Measurements from ENCODE around the gene MYOF. TPM values are rescaled to one million over a fixed set of nuclear protein-coding genes. Genes with fewer than 3 reads are reported as not detected.

The MYOF gene
- total RNA-seq, 4 donors from 2014 or later = 4.1 to 10.3 (median 6.3) TPM

DNA sequence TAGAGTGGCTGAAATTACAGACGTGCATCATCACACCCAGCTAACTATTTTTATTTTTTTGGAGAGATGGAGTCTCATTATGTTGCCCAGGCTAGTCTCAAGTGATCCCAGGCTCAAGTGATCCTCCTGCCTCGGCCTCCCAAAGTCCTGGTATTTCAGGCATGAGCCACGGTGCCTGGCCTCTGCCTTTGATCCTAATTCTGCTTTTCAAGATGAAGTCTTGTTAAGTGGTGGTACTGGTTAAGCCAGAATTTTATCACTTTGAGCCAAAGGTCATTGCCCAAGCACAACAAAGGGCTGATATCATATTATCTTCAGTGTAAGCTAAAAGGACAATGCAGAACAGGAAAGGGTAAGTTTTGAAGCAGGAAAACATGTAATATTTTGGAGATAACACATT is 64.2 kb downstream of the MYOF start:
- DNase-seq (no peak), ATAC-seq (no peak)
- Histone ChIP-seq H3K27me3 (no peaks in the 10 kb centered on the region), H3K4me3 (no peak overlapping the region), H3K4me1 (peaks cover 11 to 36% of the 10 kb centered on the region in 2 donors), H3K27ac (peak overlapping the region in 1 of 4 donors; percentile 54), H3K36me3 (no peaks in the 10 kb centered on the region), H3K9me3 (no peaks in the 10 kb centered on the region)
- intact Hi-C loops (cut with DNase I; ENCODE audit: low total_unique reads) (no loop called here), in situ Hi-C loops (cut with MboI; ENCODE audit: low sequenced_read_pairs in 4 of 4) (no loop called here)
- no peak for TF ChIP-seq POLR2A (IDR thresholded peaks at IDR 0.05)
- TF ChIP-seq, protein P1, sequence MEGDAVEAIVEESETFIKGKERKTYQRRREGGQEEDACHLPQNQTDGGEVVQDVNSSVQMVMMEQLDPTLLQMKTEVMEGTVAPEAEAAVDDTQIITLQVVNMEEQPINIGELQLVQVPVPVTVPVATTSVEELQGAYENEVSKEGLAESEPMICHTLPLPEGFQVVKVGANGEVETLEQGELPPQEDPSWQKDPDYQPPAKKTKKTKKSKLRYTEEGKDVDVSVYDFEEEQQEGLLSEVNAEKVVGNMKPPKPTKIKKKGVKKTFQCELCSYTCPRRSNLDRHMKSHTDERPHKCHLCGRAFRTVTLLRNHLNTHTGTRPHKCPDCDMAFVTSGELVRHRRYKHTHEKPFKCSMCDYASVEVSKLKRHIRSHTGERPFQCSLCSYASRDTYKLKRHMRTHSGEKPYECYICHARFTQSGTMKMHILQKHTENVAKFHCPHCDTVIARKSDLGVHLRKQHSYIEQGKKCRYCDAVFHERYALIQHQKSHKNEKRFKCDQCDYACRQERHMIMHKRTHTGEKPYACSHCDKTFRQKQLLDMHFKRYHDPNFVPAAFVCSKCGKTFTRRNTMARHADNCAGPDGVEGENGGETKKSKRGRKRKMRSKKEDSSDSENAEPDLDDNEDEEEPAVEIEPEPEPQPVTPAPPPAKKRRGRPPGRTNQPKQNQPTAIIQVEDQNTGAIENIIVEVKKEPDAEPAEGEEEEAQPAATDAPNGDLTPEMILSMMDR (IDR thresholded peaks at IDR 0.05 in 4 of 5, conservative IDR thresholded peaks at IDR 0.05 in 1 of 5) = no peak

DNA sequence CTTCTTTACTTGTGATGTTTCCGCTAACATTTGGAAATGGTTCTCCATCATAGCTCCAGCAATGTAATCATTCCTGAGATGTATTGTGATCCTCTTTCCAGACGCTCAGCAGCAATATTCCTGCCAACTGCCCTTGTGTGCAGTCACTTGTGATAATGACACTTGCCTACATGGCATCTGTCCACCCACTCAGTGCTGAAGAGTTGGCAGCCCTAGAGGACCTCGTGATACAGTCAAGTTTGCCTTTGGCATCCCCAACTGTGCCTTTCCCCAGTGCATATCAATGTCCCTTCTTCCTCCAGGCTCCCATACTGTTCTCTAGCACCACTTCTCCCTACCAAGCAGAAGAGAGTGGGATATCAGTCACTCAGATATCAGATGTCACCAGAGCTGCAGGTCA is 64.9 kb downstream of the MYOF start:
- no peaks in the 10 kb centered on the region for H3K9me3 ChIP-seq
- peak; percentile 79 to 81 for ATAC-seq
- H3K27me3 ChIP-seq = no peaks in the 10 kb centered on the region
- TF ChIP-seq, protein P1 (IDR thresholded peaks at IDR 0.05 in 4 of 5, conservative IDR thresholded peaks at IDR 0.05 in 1 of 5) = no peak
- no peak for TF ChIP-seq POLR2A (IDR thresholded peaks at IDR 0.05)
- peaks cover 11 to 36% of the 10 kb centered on the region in 2 donors for H3K4me1 ChIP-seq
- no peaks in the 10 kb centered on the region for H3K36me3 ChIP-seq
- in situ Hi-C loops (cut with MboI; ENCODE audit: low sequenced_read_pairs in 4 of 4) = no loop called here
- H3K27ac ChIP-seq = peak overlapping the region in 1 of 4 donors; percentile 54
- no peak overlapping the region for H3K4me3 ChIP-seq
- intact Hi-C loops (cut with DNase I; ENCODE audit: low total_unique reads) = no loop called here
- DNase-seq = peak; percentile 38 to 57

DNA sequence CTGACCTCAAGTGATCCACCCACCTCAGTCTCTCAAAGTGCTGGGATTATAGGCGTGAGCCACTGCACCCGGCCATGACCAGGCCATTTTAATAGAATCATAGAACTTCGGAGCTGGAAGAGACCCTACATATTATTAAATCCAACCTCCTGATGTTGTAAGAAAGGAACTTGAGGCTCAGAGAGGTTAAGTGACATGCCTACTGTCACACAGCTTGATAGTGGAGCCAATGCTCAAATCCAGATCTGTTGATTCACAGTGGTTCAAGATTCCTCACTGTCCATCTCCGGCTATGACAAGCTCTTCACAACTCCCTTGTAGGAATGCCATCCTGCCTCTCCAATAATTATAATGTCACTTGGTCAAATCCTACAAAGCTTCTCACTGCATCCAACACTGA is 65.3 kb downstream of the MYOF start:
- Histone ChIP-seq H3K36me3 (no peaks in the 10 kb centered on the region), H3K27me3 (no peaks in the 10 kb centered on the region), H3K9me3 (no peaks in the 10 kb centered on the region), H3K4me3 (no peak overlapping the region), H3K27ac (no peak overlapping the region), H3K4me1 (peaks cover 11 to 32% of the 10 kb centered on the region in 2 donors)
- DNase-seq (no peak), ATAC-seq (no peak)
- in situ Hi-C loops (cut with MboI; ENCODE audit: low sequenced_read_pairs in 4 of 4) (no loop called here), intact Hi-C loops (cut with DNase I; ENCODE audit: low total_unique reads) (no loop called here)
- TF ChIP-seq, protein P1 (IDR thresholded peaks at IDR 0.05 in 4 of 5, conservative IDR thresholded peaks at IDR 0.05 in 1 of 5) = no peak
- no peak for TF ChIP-seq POLR2A (IDR thresholded peaks at IDR 0.05)

DNA sequence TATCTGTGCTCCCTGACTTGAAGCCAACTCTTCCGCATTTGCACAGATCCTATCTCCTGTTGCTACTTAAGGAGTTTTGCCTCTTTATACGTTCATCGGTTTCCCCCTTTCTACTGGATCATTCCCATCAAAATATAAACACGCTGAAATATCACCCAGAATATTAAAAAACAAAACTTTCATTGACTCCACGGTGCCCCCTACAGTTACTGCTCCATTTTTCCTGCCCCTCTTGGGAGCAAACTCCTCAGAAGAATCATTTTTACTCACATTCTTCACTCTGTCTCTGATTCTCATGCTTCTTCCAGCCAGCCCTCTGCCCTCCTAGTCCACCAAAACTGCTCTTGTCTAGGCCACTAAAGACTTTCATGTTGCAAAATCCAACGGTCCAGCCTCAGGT is 66.4 kb downstream of the MYOF start:
- no peaks in the 10 kb centered on the region for H3K36me3 ChIP-seq
- DNase-seq (no peak), ATAC-seq (no peak)
- intact Hi-C loops (cut with DNase I; ENCODE audit: low total_unique reads) (no loop called here), in situ Hi-C loops (cut with MboI; ENCODE audit: low sequenced_read_pairs in 4 of 4) (no loop called here)
- H3K4me1 ChIP-seq = peaks cover 11 to 29% of the 10 kb centered on the region in 2 donors
- H3K27ac ChIP-seq = no peak overlapping the region
- no peaks in the 10 kb centered on the region for H3K9me3 ChIP-seq
- no peak overlapping the region for H3K4me3 ChIP-seq
- TF ChIP-seq, protein P1 (IDR thresholded peaks at IDR 0.05 in 4 of 5, conservative IDR thresholded peaks at IDR 0.05 in 1 of 5) = no peak
- no peak for TF ChIP-seq POLR2A (IDR thresholded peaks at IDR 0.05)
- no peaks in the 10 kb centered on the region for H3K27me3 ChIP-seq

DNA sequence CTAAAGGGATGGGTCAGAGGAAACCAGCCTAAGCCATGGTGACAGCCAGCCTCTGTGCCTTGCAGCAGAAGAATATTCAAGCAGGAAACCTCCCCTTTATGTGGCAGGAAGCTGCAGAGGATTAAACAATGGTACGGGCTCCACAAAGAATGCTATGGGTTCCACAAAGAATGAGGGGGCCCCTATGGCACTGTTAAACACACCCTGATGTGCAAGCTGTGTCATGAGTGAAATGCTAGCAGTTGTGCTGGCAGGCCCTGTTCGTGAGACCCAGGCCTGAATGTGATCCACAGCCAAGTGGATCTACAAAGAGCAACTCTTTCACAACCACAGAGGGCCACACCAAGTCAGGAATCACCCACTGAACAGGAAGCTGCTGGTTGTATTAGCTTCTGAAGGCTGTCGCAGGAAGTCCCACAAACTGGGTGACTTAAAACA is 68.9 kb downstream of the MYOF start:
- in situ Hi-C loops (cut with MboI; ENCODE audit: low sequenced_read_pairs in 4 of 4) = no loop called here
- H3K9me3 ChIP-seq = no peaks in the 10 kb centered on the region
- peak overlapping the region in 1 of 4 donors; percentile 7 for H3K27ac ChIP-seq
- intact Hi-C loops (cut with DNase I; ENCODE audit: low total_unique reads) = no loop called here
- TF ChIP-seq, protein P1 (IDR thresholded peaks at IDR 0.05 in 4 of 5, conservative IDR thresholded peaks at IDR 0.05 in 1 of 5) = no peak
- no peak for TF ChIP-seq POLR2A (IDR thresholded peaks at IDR 0.05)
- H3K36me3 ChIP-seq = no peaks in the 10 kb centered on the region
- DNase-seq (no peak), ATAC-seq (no peak)
- H3K4me3 ChIP-seq = no peak overlapping the region
- no peaks in the 10 kb centered on the region for H3K27me3 ChIP-seq
- H3K4me1 ChIP-seq = peaks cover 0 to 8% of the 10 kb centered on the region in 2 donors
